Measurements from ENCODE around the gene ITPK1.

ITPK1 gene

DNA sequence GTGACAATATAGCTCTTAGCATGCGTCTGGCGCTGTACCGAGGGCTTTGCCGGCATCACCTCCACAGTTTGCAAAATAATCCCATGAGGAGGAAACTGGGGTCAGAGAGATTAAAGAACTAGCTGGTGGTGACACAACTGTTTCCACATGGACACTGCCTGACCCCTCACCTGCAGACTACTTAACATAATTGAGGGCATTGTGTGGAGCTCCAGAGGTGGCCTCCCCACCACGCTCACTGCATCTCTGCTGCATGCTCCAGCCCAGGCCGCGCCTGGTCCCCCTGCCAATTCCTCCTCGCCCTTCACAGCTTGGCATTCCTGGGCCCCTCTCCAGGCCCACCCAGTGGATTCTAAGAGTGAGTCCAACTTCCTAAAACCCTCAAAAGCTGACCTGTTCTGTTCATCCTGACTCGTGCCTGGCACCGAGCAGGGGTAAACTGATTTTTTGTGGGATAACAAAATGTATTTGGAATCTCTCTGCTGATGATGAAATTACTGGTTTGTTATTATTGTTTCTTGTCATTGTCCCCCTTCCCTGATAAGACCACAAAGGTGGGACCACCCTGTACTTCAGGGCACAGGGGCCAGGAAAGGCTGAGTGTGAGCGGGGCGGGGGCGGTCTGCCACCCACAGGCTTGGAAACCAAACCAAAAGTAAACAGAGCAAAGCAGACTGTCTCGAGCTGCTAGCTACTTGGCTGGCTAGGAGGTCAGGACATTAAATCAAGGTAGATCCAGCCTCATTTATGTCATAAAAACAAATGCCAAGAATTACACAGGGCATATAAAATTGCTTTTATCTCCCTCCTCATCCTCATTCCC is 152.2 kb downstream of the ITPK1 start:
- DNase-seq = no peak

DNA sequence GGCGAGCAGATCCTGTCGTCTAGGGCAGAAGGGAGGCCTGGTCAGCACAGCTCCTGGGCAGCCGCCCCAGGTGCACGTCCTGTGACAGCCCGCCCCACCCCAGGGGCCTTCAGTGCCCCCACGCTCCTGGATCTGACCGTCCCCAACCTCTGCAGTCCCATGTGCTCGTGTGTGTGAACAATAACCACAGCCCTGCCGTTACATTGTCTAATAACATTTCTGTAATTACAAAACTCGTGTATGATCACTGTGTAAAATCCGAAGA is 153.0 kb downstream of the ITPK1 start:
- no peak for DNase-seq

DNA sequence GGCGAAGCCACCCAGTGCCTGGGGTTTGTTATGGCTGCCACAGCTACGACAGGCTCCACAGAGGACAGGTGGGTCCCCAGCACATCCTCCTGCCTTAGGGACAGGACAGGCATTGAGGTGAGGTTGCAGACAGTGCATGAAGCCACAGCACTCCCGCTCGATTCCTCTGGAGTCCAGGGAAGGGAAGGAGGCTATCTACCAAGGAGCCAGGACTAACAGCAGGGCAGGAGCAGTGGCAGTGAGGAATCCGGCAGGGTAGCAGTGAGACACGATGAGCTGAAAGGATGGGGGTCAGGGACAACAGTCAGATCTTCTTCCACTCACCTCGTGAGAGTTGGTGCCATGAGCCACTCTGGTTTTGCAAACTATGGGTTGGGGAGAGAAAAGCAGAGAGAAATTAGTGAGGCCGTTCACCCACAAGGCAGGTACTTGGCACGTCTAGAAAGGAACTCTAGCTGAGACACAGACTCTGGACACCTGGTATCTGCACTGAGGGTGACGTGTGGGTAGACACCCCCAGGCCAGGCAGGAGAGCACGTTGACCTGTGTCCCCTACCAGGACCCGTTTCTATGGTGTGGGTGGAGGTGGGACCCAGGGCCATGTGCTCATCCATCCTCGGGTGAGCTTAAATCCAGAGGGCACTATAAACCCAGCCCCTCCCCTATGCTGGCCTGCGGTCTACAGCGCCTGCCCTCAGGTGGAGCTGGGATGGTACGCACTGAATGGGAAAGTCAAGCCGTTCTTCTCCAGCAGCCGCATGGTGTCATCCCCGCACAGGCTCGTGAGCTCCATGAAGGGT is 153.5 kb downstream of the ITPK1 start:
- DNase-seq = no peak

DNA sequence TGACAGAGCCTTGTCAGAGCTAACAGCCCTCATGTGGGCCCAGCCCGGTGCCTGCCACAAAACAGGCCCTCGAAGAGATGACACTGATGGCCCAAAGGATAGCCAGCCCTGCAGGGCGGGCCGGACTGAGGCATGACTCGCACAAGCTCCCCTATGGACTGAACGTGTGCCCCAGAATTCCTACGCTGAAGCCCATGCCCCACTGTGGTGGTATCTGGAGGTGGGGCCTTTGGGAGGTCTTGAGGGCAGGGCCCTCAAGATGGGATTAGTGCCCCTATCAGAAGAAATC is 154.2 kb downstream of the ITPK1 start:
- no peak for DNase-seq

DNA sequence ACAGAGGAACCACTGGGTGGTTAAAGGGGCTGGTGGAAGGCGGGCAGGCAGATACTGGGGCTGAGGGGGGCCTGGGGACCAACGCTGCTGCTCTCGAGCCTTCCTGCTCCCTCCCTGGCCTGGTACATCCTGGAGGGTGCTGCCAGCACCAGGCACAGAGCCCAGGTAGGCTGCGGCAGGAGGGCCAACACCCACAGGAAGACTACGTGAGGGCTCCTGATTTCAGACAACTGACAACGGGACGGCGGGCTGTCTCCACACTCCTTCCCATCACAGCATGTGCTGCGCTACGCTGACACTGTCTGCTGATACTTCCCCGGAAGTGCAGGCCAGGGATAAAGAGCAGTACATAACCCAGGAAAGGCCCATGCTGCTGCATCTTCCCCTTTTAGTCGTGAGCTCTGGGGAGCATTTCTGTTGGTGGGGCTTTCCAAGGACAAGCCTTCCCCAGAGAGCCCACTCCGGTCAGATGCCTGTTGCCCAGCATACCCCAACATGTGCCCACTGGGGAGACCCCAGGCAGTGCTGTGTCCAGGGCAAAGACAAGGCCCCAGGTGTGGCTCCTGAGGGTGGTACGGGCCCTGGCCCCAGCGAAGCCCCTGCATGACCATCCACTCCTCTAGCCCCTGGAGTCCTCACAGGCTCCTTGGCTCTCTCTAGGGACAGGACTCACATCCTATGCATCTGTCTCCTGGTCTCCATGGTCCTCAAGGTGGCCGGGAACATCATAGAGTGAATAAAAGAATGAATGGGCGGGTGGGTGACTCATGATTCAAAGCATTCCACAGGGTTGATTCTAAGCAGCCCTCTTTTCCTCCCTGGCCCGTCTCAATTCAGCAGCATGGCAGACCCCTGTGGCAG is 154.8 kb downstream of the ITPK1 start:
- peak; percentile 72 for DNase-seq

DNA sequence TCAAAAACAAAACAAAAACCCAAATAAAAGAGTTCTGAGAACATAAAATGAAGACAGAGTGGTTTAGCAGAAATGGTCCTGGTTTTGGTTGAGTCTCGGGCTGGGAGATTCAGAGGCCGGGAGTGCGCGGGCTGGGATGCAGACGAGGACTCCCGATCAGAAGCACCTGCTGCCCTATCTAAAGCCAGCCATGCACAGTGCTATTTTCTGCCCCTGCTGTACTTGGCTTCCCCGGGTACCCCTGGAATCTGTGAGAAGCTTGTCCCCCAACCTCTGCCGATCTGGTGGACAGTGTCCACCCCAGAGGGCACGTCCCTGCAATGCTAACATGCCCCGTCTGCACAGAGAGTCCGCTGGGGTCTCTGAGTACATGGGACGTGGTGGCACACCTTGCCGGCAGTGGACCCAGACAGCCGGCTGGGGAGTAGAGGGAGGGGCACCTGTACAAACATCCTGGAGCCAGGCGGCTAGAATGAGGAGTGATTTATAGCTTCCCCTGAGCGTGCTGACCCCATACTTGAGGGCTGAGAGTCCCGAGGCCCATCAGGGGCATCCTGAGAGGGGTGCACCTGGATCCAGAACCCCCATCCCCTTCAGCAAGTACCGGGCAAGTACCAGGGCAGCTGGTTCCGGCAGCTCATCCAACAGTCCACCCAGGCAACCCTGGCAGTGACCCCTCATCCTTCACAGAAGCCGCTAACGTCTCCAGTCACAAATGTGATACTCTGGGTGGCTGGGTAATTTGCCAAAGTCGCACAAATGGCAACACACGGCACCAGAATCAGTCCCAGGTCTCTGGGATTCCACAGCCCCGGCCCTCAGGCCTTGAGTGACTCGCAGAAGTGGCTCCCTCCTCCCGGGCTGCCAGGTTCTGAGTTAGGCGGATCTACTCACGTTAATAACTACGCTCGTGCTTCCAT is 155.7 kb downstream of the ITPK1 start:
- no peak for DNase-seq

DNA sequence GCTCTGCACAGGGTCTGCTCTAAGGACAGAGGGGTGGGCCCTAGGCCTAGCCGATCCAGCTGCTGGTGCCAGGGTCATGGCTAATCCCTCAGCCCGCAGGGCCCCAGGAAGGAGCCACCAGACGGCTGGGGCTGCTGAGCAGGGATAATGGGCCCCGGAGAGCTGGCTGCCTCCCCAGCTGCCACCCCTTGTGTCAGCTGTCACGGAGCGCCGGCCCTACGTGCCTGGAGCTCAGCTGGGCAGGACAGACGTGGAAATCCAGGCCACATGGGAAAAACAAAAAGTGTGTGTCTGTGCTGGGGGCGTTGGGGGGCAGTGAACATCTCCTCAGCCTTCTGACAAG is 156.6 kb downstream of the ITPK1 start:
- DNase-seq = no peak

DNA sequence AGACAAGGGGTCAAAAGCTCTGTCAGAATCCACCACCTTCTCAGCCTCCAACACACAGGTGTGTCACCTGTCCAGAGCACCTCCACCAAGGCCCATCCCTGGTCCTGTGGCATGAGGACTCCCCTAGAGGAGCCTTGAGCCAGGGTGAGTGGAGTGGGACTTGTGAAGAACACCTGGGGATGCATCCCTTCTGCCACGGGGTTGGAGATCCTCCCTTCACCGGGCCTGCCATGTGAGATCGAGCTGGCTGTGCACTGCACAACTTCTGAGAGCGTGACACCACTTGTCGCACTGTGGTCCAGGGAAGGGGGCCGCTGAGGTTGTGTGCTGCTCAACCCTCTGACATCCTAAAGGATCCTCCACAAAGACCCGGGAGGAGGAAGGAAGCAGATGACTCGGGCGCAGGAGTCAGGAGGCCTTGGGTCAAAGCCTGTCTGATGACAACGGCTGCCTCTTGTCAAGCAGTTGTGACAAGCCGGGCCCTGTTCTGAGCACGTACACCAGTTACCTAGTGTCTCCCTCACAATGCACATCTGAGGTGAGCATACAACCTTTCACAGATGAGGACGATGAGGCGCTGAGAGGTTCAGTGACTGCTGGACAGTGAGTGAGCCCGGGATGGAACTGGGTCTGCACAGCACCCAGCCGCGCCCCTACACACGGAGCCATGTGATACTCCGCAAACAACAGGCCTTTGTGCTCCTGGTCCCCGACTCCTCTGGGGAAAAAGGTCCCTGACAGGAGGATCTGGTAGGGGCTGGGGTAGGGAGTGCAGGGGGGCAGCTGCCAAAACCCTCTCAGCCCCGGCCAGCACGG is 157.1 kb downstream of the ITPK1 start:
- no peak for DNase-seq

DNA sequence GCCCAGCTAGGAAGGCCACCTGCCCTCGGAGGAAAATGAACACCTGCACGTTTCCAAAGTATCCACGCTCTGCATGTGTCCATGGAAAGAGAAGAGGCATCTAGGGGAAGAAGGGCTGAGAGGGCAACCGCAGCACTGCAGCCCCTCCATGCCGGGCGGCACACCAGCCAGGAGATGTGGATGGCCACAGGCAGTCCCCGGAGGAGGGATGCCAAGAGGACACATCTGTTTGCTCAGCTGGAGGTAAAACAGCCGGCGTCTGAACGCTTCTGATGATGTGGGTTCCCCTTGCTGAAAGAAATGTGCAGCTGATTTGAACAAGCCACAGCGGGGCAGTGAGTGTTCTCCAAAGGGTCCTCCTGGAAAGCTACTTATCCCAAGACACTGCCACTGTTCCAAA is 158.8 kb downstream of the ITPK1 start:
- no peak for DNase-seq

DNA sequence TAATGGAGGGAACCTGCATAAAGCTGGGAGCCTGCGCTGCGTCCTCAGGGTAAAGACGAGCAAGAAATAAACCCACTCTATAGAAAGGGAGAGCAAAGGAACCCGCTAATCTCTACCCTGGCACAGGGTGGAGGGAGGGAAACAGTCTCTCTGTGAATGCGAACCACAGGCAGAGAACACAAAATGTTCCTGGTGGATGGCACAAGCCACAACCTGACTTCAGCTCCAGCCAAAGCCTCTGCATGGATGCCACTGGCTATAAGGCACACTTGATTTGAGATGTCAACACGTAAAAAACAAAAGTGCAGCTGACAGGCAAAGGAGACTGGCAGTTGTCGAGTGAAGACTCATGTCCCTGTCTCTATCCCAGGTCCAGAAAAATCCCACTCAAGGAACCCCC is 160.3 kb downstream of the ITPK1 start:
- DNase-seq = no peak

DNA sequence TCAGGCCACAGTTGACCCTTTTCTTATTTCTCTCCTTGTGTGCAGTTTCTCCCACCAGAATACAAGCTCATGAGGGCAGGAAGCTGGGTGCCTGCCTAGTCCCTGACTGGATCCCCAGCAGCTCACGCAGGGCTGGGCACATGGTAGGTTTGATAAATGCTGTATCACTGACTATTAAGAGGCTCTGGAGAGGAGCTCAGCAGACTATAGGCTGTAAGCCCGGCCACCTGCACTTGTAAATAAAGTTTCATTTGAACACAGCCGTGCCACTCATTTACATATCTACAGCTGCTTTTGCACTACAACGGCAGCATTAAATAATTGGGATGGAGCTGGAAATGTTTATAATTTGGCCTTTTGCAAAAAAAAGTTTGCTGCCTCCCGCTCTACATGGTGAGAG is 160.8 kb downstream of the ITPK1 start:
- DNase-seq = no peak

DNA sequence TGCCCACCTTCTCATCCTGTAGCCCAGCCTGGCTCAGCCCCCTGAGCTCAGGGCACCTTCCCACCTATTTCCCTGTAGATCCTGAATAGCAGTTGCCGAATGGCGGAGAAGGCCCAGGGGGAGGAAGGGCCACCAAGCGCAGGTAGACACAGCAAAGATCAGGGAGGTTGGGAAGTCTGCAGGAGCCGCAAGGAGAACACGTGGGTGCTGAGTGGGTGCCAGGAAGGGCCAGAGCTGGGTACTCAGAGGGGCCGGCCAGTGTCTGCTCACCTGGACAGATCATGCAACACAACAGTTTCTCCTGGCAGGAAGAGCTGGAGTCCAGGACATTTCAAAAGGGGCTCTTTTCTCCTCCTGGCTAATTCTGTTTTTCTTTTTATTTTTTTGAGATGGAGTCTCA is 162.2 kb downstream of the ITPK1 start:
- no peak for DNase-seq

DNA sequence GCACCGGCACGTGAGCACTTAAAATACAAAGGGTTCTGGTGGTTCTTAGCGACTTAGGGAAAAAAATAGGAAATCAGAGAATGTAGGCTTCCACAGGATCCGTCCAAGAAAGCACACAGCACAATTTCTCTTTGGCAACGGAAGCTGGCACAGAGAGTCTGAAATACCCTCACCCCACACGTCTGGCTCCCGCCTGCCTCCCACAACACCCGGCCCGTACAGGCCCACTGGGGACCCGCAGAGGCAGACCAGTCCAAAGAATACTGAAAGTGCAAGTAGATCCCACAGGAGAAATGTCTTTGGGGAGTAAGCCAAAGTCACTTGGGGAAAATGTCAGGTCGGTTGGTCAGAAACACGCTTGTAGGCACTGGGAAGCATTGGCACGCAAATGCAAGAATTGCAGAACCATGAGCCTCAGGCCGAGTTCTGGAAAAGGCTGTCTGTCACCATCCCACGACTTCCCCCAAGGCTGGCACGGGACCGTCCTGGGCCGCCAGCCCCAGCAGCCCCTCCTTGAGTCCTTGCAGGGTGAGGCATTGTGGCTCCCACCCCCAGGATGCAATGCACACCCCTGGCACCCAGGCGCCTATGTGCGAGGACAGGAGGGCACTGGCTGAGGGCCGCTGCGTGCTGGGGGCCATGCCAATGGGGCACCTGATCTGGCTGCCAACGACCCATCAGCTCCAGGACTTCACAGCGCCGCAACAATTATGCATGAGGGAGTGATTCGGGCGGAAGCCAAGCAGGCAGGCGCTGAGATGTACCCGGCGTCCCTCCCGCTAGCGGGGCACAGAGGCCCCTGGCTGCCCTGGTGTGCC is 163.0 kb downstream of the ITPK1 start:
- no peak for DNase-seq

DNA sequence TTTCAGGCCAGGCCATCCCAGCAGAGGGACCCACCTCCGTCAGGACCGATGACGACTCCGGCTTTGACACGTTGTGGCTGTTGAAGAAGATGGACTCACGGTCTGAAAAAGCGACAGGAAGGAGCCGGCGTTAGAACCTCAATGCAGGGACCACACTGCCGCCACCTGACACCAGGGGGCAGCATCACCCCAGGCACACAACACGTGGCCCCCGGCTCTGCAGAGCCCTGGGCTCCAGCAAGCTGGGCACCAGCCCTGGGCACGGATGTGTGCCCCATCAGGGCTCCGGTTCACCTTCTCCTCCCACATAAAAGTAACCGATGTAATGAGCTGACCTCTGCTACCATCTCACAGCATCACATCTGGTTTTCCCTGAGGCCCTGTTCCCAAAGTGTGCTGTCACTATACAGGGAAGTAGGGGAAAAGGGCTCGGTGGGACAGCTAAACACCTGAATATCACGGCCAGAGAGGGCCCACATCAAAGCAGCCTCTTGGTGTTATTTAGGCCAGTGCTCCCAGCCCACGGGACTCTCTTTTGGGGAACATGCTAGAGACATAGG is 163.7 kb downstream of the ITPK1 start:
- peak; percentile 50 for DNase-seq

DNA sequence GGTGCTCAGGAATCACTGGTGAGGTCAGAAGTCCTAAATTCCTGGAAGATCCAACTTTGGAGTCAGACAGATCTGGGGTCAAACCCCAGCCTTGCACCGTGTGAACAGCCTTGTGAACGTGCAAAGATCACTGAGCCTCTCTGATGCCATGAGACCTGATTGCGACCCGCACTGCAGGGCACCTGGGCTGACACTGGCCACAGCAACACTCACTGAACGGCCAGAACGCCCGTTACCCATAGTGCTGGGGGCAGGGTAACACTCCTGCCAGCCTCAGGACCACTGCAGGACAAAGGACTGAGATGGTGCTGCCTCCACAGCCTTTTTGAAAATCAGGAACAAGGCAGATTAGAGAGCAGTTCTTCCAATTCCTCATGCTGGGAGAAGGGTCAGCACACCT is 164.5 kb downstream of the ITPK1 start:
- DNase-seq = no peak

DNA sequence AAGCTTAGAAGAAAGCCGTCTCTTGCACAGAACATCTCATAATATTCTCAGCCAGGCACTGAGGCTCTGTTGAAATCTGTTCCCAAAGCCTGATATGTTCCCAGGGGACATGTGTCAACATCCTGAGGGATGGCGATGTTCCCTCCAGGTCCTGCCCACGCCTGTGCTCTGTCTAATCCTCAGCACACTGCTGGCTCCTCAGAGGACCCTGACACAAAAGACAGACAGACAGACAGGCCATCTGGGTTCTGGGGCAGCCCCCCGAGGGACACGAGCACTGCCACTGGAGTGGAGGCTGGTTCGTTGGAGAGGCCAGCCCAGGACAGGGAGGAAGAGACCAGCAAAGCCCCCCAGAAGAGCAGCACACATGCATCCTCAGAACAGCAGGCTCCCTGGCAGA is 165.0 kb downstream of the ITPK1 start:
- DNase-seq = no peak

DNA sequence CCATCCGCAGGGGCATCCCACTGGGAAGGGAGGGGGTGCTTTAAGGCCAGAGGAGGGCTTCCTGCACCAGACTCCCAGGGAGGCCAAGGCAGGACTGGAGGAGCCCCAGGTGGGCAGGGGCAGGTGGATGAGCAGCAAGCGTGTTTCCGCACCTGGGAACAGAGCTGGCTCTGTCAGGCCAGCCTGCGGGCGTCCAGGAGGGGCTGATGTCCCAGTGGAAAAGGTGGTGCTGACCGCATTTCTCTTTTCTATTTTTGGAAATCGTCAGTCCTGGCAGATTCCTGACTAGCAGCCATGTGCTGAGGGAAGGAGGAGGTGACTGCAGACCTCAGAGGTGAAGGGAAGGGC is 165.6 kb downstream of the ITPK1 start:
- no peak for DNase-seq

DNA sequence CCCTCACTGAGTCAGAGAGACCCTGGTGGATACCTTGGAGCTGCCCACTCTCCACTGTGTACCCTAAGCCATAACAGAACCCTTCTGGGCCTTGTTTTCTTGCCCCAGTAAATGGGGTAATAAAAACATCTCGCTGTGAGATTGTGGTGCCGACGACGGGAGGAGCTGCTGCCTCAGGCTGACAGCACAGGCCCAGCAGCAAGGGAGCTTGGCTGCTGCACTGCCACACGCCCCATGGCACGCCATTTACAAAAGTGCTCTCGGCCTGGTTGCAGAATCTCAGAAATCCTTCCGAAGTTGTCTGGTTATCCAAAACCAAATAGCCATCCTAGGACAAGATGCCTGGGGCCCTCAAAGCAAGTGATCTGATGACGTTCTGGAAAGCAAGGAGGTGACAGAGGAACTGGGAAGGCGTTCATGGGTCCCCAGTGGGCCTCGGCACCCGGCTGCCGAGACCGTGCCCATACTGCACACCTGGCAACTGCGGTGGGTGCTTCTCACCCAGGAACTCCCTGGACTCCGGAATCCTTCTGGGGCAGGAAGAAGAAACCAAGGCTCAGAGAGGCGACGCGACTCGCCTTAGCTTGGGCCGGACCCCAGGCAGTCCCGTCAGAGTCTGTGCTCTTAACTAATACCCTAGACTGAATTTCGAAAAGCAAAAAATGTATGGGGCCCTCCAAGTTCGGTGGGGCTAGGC is 166.1 kb downstream of the ITPK1 start:
- DNase-seq = no peak

DNA sequence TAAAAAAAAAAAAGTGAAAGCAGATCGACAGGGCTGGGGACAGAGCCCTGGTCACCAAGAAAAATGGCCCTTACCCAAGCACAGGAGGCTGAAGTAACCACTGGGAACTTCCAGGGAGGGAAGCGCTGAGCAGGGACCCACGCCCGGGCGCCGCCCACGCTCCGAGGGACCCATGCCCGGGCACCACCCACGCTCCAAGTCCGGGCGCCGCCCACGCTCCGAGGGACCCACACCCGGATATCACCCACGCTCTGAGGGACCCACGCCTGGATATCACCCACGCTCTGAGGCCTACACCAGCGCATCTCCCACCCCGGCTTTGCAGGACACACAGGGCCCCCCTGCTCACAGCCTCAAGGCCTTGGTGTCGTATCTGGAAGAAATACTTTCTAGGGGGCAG is 167.1 kb downstream of the ITPK1 start:
- DNase-seq = no peak

DNA sequence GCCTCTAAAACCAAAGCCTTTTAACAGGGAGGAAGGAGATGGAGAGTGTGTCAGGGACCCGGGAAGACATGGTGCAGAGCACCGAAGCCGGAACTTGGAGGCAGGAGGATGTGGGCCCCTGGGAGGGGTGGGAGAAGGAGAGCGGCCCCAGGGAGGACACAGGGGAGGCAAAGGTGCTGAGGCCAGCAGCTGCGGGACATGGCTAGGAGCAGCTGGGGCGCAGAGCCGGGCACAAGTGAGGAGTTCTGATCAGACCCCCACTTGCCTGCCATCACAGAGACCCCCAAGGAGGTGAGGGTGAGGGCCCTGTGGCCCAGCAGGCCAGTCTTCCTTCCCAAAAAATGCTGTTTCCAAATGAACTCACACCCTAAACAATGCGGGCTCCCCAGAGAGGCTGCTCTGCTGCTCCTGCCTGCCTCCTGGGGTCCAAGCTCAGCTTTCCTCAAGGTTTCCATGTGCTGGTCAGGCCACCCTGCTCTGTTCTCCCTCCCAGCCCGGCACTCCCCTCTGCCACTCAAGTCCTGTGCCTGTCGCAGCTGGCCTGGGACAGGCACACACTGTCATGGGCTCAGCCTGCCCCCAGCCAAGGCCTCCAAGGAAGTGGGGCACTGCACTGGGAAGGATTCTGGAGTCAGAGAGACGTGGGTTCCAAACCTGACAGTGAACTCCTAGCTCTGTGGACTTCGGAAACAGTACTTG is 168.7 kb downstream of the ITPK1 start:
- DNase-seq = no peak
